ENCODE measurements around the gene CNTN4. TPM values are rescaled to one million over a fixed set of nuclear protein-coding genes. Genes with fewer than 3 reads are reported as not detected.

Gene CNTN4
- total and polyA plus RNA-seq, 2 donors (not counting 3 experiments of a cell fraction or from before 2014, with no cell fraction given) = not detected

DNA sequence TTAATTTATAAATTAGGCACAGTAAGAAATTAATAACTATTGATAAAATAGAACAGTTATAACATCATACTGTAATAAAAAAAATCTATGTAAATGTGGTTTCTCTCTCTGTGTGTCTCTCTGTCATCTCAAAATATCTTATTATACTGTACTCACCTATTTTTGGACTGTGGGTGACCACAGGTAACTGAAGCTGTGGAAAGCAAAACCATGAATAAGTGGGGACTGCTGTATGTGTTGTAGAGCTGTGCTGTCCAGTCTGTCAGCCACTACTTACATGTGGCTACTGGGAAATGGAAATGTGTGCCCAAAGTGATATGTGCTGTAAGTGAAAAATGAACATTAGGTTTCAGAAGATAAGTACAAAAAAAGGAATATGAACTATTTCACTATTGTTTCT is 145.5 kb downstream of the CNTN4 start:
- Histone ChIP-seq H3K36me3 (ENCODE audit: control insufficient read depth in 2 of 2, extremely low read depth in 1 of 2, insufficient read depth in 2 of 2, low read length in 2 of 2) (no peaks in the 10 kb centered on the region), H2AFZ (ENCODE audit: low read depth, low read length) (no peak overlapping the region), H3K4me3 (replicated peaks in 1 of 3; ENCODE audit: insufficient read depth in 1 of 3, low read depth in 1 of 3, low read length in 3 of 3) (no peak overlapping the region), H3K4me2 (ENCODE audit: insufficient read depth, low read length) (no peak overlapping the region), H3K9me3 (replicated peaks; ENCODE audit: control insufficient read depth, insufficient read depth, low read length) (no peaks in the 10 kb centered on the region), H3K9ac (replicated peaks; ENCODE audit: extremely low read depth, insufficient read depth, low read length) (no peak overlapping the region), H3K4me1 (ENCODE audit: control insufficient read depth, extremely low read depth, insufficient read depth, low read length) (no peaks in the 10 kb centered on the region), H3K79me2 (ENCODE audit: control insufficient read depth, insufficient read depth, low read length) (no peaks in the 10 kb centered on the region), H3K9me1 (replicated peaks; ENCODE audit: control insufficient read depth, extremely low read depth, insufficient read depth, low read length) (no peaks in the 10 kb centered on the region), H4K20me1 (replicated peaks; ENCODE audit: control insufficient read depth, extremely low read depth, insufficient read depth, low read length) (no peaks in the 10 kb centered on the region), H3K27me3 (ENCODE audit: control insufficient read depth in 2 of 2, insufficient read depth in 2 of 2, low read length in 2 of 2) (no peaks in the 10 kb centered on the region), H3K27ac (ENCODE audit: insufficient read depth, low read depth, low read length) (no peak overlapping the region)
- dilution Hi-C loops (cut with MboI; ENCODE audit: extremely low pct_ligation_motif_present, low sequenced_read_pairs) (no loop called here), intact Hi-C loops (cut with micrococcal nuclease) (no loop called here)
- no TSS peak for BruUV-seq (replicated peaks)
- DNase-seq (ENCODE audit: low read depth, low spot score) (no peak), FAIRE-seq (no peak)
- ChIA-PET CTCF (no interaction called here), POLR2A (no interaction called here)
- no peak for TF ChIP-seq JUN (IDR thresholded peaks at IDR 0.05; ENCODE audit: borderline replicate concordance, insufficient read depth, insufficient read length, low read depth)
- TF ChIP-seq, protein P1, sequence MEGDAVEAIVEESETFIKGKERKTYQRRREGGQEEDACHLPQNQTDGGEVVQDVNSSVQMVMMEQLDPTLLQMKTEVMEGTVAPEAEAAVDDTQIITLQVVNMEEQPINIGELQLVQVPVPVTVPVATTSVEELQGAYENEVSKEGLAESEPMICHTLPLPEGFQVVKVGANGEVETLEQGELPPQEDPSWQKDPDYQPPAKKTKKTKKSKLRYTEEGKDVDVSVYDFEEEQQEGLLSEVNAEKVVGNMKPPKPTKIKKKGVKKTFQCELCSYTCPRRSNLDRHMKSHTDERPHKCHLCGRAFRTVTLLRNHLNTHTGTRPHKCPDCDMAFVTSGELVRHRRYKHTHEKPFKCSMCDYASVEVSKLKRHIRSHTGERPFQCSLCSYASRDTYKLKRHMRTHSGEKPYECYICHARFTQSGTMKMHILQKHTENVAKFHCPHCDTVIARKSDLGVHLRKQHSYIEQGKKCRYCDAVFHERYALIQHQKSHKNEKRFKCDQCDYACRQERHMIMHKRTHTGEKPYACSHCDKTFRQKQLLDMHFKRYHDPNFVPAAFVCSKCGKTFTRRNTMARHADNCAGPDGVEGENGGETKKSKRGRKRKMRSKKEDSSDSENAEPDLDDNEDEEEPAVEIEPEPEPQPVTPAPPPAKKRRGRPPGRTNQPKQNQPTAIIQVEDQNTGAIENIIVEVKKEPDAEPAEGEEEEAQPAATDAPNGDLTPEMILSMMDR (IDR thresholded peaks at IDR 0.05; ENCODE audit: extremely low read depth in 1 of 2, insufficient read depth in 1 of 2, low read depth in 1 of 2, low read length in 2 of 2) = no peak
- TF ChIP-seq POLR2AphosphoS5 (IDR thresholded peaks at IDR 0.05; ENCODE audit: insufficient read depth, low read depth, low read length) = no peak
- TF ChIP-seq FOS (IDR thresholded peaks at IDR 0.05; ENCODE audit: borderline replicate concordance, insufficient read depth, low read length) = no peak
- TF ChIP-seq POLR2A (IDR thresholded peaks at IDR 0.05; ENCODE audit: low read depth, low read length) = no peak
- no peak for TF ChIP-seq MYC (IDR thresholded peaks at IDR 0.05; ENCODE audit: low read depth, low read length)
- TF ChIP-seq EZH2 (IDR thresholded peaks at IDR 0.05; ENCODE audit: borderline replicate concordance, low read depth, low read length, severe bottlenecking) = no peak
- no peak for TF ChIP-seq GATA2 (IDR thresholded peaks at IDR 0.05; ENCODE audit: insufficient read depth, insufficient read length, low read depth, low read length)
- TF ChIP-seq, protein P2, sequence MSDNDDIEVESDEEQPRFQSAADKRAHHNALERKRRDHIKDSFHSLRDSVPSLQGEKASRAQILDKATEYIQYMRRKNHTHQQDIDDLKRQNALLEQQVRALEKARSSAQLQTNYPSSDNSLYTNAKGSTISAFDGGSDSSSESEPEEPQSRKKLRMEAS (IDR thresholded peaks at IDR 0.05; ENCODE audit: insufficient read depth, insufficient read length) = no peak

Data from endothelial cell of umbilical vein (primary cell).